HG02885 (cell line): ENCODE data around the gene IL17B.

ENCODE experiments used
- ATAC-seq: cut with Tn5 transposase; IDR thresholded peaks from one replicate; pipeline ENCODE4 v1.9.1; 2021; ENCODE audit warnings: mild to moderate bottlenecking; ENCODE audit not compliant: unreplicated experiment, poor library complexity

The IL17B gene

GRCh38 chr5:149381261-149381985 lies 2.3 kb upstream of the IL17B start:
- no peak for ATAC-seq

GRCh38 chr5:149380466-149381121 lies 1.5 kb upstream of the IL17B start:
- no peak for ATAC-seq

- no peak for ATAC-seq
These were observed 804 bp upstream of the IL17B start for GRCh38 chr5:149379818-149380374.

- no peak for ATAC-seq
These were observed 761 bp downstream of the IL17B start for GRCh38 chr5:149378241-149378820.

- no peak for ATAC-seq
These were observed 2.2 kb downstream of the IL17B start for GRCh38 chr5:149376711-149377447.

GRCh38 chr5:149376104-149376503 lies 3.0 kb downstream of the IL17B start:
- ATAC-seq: no peak

- ATAC-seq: no peak
These were observed 3.7 kb downstream of the IL17B start for GRCh38 chr5:149375434-149375833.

- ATAC-seq: no peak
These were observed 4.3 kb downstream of the IL17B start for GRCh38 chr5:149374801-149375200.

GRCh38 chr5:149374303-149374702 lies 4.8 kb downstream of the IL17B start:
- ATAC-seq: no peak

GRCh38 chr5:149372932-149373331 lies 6.2 kb downstream of the IL17B start:
- no peak for ATAC-seq

GRCh38 chr5:149372076-149372795 lies 6.9 kb downstream of the IL17B start:
- ATAC-seq: no peak

GRCh38 chr5:149371296-149371962 lies 7.7 kb downstream of the IL17B start:
- peak; percentile 83 for ATAC-seq

GRCh38 chr5:149370878-149371277 lies 8.2 kb downstream of the IL17B start:
- no peak for ATAC-seq

- no peak for ATAC-seq
These were observed 11.0 kb downstream of the IL17B start for GRCh38 chr5:149367972-149368645.

- peak; percentile 74 for ATAC-seq
These were observed 11.7 kb downstream of the IL17B start for GRCh38 chr5:149367249-149367971.

- no peak for ATAC-seq
These were observed 12.8 kb downstream of the IL17B start for GRCh38 chr5:149366169-149366729.

GRCh38 chr5:149365418-149365817 lies 13.7 kb downstream of the IL17B start:
- ATAC-seq: no peak

GRCh38 chr5:149364719-149365118 lies 14.4 kb downstream of the IL17B start:
- ATAC-seq: no peak
